ENCODE data around the gene RINL.
"Not testable (repeated sequence)": the region's sequence is repeated elsewhere in the genome, so short reads cannot be mapped to it uniquely, and the experiment has no call there.

Gene RINL

GRCh38 chr19:38834104-38834490 is 44.0 kb downstream of the RINL start:
- DNase-seq (ENCODE audit: low spot score) = no peak

- DNase-seq (ENCODE audit: low spot score) = no peak
Measured at GRCh38 chr19:38833092-38833425, 45.0 kb downstream of the RINL start.

GRCh38 chr19:38831142-38831605 is 46.9 kb downstream of the RINL start:
- peak; percentile 49 for DNase-seq (ENCODE audit: low spot score)

- no peak for DNase-seq (ENCODE audit: low spot score)
Measured at GRCh38 chr19:38830039-38830733, 47.9 kb downstream of the RINL start.

- DNase-seq (ENCODE audit: low spot score) = not testable (repeated sequence)
Measured at GRCh38 chr19:38829203-38829602, 48.9 kb downstream of the RINL start.

- no peak for DNase-seq (ENCODE audit: low spot score)
Measured at GRCh38 chr19:38826856-38827551, 51.1 kb downstream of the RINL start.

GRCh38 chr19:38825936-38826335 is 52.1 kb downstream of the RINL start:
- not testable (repeated sequence) for DNase-seq (ENCODE audit: low spot score)

GRCh38 chr19:38821230-38821825 is 56.7 kb downstream of the RINL start:
- DNase-seq (ENCODE audit: low spot score) = not testable (repeated sequence)

GRCh38 chr19:38819231-38819920 is 58.7 kb downstream of the RINL start:
- peak; percentile 58 for DNase-seq (ENCODE audit: low spot score)

All from LoVo (cell line).